NCI-H748 treated with DMSO at 0.1 percent for 48 hours (cell line): ENCODE data around the gene NAGLU.
"Not testable (repeated sequence)": the region's sequence is repeated elsewhere in the genome, so short reads cannot be mapped to it uniquely, and the experiment has no call there.

Source experiments
- DNase-seq: peaks from one replicate; lab custom pipeline; 2025; lab: John Stamatoyannopoulos, UW

Gene NAGLU

GRCh38 chr17:42545755-42546505 lies 9.9 kb downstream of the NAGLU start:
- not testable (repeated sequence) for DNase-seq

GRCh38 chr17:42547001-42547461 lies 11.0 kb downstream of the NAGLU start:
- DNase-seq = no peak

- no peak for DNase-seq
Measured at GRCh38 chr17:42547698-42548069, 11.6 kb downstream of the NAGLU start.

- DNase-seq = peak; percentile 82
Measured at GRCh38 chr17:42548070-42548837, 12.2 kb downstream of the NAGLU start.

- no peak for DNase-seq
Measured at GRCh38 chr17:42548993-42549755, 13.1 kb downstream of the NAGLU start.

- DNase-seq = not testable (repeated sequence)
Measured at GRCh38 chr17:42552736-42553135, 16.7 kb downstream of the NAGLU start, which contains the start of gene HSD17B1. HSD17B1 (plus strand) TSS chr17:42552923; CDS start chr17:42552934, 11 bp downstream.

GRCh38 chr17:42553161-42553818 lies 17.2 kb downstream of the NAGLU start:
- DNase-seq = no peak

GRCh38 chr17:42553866-42554249 lies 17.8 kb downstream of the NAGLU start:
- DNase-seq = no peak

- DNase-seq = peak; percentile 70
Measured at GRCh38 chr17:42554250-42555121, 18.4 kb downstream of the NAGLU start.

- DNase-seq = no peak
Measured at GRCh38 chr17:42555122-42555622, 19.1 kb downstream of the NAGLU start.

GRCh38 chr17:42555961-42556617 lies 20.0 kb downstream of the NAGLU start:
- not testable (repeated sequence) for DNase-seq

- DNase-seq = no peak
Measured at GRCh38 chr17:42559075-42559474, 23.0 kb downstream of the NAGLU start.

- DNase-seq = no peak
Measured at GRCh38 chr17:42560246-42560645, 24.2 kb downstream of the NAGLU start.

- DNase-seq = peak; percentile 87
Measured at GRCh38 chr17:42561897-42562387, 25.9 kb downstream of the NAGLU start, which contains the start of gene COASY. COASY (plus strand) TSS chr17:42562148; CDS start chr17:42562623, 475 bp downstream.

- no peak for DNase-seq
Measured at GRCh38 chr17:42562388-42563142, 26.5 kb downstream of the NAGLU start.

- DNase-seq = no peak
Measured at GRCh38 chr17:42563143-42563509, 27.1 kb downstream of the NAGLU start.

- DNase-seq = no peak
Measured at GRCh38 chr17:42563543-42563942, 27.5 kb downstream of the NAGLU start.

- DNase-seq = no peak
Measured at GRCh38 chr17:42563950-42564349, 27.9 kb downstream of the NAGLU start.
